NCI-H524 treated with DMSO at 0.1 percent for 48 hours (cell line): Measurements from ENCODE around the gene TSPAN4.

ENCODE experiments used
- DNase-seq: peaks from one replicate; lab custom pipeline; 2025; lab: John Stamatoyannopoulos, UW

Gene TSPAN4

DNA sequence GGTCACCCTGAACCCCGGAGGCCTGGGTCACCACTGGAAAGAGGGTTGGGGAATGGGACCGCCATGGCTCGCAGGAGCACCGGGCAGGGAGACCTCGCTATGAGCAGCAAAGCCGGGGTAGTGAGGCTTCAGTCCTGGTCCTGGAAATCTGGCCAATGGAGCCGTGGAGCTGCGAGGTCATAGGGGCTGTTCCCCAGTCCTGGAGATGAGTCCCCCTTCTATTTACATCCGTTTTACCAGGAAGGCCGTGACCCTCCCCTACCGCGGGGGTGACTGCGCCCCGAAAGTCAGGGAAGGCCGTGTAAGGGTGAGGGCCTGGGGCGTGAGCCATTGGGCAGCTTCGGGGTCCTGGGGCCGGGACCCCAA lies 38.1 kb upstream of the TSPAN4 start:
- DNase-seq: no peak

DNA sequence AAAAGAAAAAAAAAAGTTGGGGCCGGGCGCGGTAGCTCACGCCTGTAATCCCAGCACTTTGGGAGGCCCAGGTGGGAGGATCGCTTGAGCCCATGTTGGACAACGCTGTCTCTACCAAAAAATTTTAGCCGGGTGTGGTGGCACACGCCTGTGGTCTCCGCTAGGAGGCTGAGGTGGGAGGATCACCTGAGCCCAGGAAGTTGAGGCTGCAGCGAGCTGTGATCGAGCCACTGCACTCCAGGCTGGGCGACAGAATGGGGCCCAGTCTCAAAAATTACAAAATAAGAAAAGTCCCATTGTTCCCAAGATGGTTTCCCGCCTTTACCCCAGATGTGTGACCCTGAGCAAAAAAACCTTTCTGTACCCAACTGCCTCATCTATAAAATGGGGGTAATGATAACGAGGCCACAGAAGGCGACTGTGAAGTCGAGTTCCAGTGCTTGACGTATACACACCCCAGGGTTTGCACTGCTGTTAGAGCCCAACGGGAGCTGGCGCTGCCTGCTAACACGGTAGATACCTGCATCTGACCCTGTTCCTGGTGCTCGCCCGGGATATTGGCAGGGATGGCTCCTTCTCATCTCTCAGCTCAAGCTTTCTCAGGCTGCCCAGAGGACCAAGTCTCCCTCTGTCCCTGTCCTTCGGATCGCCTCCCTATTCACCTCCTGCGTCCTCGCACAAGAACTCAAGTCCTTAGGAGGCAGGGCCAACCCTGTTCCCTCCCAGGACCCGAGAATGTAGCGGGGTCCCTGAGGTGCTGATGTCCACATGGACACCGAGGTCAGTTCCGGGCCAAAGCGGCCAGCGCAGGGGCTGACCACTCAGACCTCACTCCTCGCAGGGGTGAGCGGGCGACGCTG lies 34.0 kb upstream of the TSPAN4 start:
- DNase-seq: no peak

- DNase-seq: peak; percentile 72
Measured at GRCh38 chr11:809287-810039, 33.2 kb upstream of the TSPAN4 start, which contains the start of gene RPLP2. Gene RPLP2, plus strand, starts transcription at chr11:809967. Its CDS starts 268 bp downstream, at chr11:810235.

GRCh38 chr11:810040-810567 lies 32.5 kb upstream of the TSPAN4 start:
- no peak for DNase-seq

GRCh38 chr11:811446-812245 lies 31.0 kb upstream of the TSPAN4 start:
- no peak for DNase-seq

- DNase-seq: no peak
Measured at GRCh38 chr11:812390-812789, 30.3 kb upstream of the TSPAN4 start.

DNA sequence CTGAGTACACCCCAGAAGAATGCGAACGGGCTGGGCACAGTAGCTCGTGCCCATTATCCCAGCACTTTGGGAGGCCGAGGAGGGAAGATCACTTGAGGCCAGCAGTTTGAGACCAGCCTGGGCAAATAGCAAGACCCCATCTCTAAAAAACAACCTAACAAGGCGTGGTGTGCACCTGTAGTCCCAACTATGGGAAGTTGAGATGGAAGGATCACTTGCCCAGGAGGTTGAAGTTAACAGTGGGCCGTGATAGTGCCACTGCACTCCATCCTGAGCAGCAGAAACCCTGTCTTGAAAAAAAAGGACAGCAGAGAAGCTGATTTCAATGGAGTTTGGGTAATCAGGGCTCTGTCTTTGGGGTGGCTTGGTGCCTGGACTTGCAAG lies 29.6 kb upstream of the TSPAN4 start:
- DNase-seq: no peak

GRCh38 chr11:813456-814096 lies 29.1 kb upstream of the TSPAN4 start:
- no peak for DNase-seq

DNA sequence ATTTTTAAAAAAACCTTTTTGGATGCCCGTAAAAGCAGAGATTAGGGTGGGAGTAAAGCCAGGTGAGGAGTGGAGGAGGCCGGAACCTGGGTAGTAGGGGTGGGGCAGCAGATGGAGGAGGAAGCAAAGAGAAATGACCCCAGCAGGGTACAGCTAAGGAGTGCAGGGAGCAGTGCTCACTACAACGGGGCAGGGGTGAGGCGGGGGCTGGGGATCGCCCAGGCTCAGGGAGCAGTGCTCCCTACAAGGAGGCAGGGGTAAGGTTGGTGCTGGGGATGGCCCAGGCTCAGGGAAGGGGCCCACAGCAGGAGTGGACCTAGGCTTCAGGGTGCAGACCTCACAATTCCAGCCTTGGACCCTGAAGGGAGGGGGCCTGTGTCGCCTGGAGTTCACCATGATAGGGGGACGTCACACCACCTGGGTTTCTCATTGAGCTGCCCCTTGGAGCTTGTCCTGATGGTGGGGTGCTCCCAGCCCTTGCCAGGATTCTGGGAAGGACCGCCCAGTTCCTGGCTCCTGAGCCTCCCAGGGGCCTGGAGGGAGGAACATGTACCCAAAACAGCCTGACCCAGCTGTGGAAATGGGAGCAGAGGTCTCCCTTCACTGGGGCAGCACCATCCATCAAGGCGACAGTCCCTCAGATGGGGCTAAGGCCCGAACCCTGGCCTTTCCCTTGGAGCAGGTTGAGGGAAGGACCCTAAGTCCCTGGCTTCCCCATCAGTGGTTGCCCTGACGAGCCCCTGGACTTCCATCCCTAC lies 26.8 kb upstream of the TSPAN4 start:
- DNase-seq: no peak

GRCh38 chr11:816433-816779 lies 26.2 kb upstream of the TSPAN4 start:
- no peak for DNase-seq

DNA sequence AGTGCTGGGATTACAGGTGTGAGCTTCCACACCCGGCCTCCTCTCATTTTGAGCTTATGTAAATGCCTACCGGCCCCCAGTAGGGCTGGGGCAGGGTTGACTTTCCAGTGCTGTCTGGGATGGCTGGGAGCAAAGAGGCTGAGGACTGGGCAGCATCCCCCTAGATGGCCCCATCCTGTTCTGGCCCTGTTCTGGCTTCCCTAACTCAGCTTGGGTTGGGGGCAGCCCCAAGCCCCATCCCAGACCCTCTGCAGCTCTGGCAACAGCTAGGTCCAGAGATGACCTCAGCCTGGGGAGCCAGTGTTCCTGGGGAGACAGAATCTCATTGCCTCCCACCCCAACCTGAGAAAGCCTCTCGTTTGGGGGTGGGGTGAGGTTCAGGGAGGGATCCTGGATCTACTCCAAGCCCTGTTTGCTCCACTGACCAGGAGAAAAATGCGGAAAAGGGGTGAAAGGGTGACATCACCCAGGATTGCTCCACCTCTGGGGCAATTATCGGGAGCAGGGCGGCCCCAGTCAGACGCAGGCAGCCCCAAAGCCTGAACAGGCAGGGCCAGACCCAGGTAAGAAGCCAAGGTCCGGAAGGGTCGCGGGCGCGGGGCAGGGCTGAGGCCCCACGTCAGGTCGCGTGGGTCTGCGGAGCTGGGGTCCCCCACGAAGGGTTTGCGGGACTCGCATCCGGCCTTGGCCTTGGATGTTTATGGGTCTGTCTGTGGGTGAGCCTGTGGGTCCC lies 24.1 kb upstream of the TSPAN4 start, which contains the start of gene PNPLA2:
TSS of gene PNPLA2 (plus strand) at position 519 of the 733 bp plus-strand sequence. CDS start 805 bp downstream, outside the sequence.
- no peak for DNase-seq

DNA sequence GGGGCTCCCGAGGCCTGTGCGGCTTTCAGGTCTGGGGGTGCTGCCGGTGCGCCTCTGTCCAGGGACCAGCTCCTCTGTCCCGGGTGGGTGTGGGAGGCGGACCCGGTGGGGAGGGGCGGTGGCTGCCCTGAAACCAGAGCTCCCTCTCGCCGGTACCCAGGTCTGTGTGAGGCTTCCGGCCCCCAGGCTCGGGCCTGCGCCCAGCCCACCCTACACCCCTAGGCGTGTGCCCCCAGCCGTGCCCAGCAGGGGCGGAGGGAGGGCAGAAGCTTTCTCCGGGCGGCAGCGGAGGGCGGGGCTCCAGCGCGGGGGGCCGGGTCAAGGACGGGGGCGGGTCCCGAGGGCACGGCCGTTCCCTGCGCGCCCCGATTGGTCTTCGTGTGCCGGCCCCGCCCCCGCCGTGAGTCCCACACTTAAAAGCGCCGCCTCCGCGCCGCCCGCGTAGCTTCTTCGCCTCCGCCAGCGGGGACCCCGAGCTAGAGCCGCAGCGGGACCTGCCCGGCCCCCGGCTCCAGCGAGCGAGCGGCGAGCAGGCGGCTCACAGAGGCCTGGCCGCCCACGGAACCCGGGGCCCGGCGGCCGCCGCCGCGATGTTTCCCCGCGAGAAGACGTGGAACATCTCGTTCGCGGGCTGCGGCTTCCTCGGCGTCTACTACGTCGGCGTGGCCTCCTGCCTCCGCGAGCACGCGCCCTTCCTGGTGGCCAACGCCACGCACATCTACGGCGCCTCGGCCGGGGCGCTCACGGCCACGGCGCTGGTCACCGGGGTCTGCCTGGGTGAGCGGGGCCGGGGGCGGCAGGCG lies 23.3 kb upstream of the TSPAN4 start:
- no peak for DNase-seq

- peak; percentile 29 for DNase-seq
Measured at GRCh38 chr11:819943-820649, 22.6 kb upstream of the TSPAN4 start.

- no peak for DNase-seq
Measured at GRCh38 chr11:820655-821511, 21.8 kb upstream of the TSPAN4 start.

GRCh38 chr11:821512-822371 lies 20.9 kb upstream of the TSPAN4 start:
- no peak for DNase-seq

DNA sequence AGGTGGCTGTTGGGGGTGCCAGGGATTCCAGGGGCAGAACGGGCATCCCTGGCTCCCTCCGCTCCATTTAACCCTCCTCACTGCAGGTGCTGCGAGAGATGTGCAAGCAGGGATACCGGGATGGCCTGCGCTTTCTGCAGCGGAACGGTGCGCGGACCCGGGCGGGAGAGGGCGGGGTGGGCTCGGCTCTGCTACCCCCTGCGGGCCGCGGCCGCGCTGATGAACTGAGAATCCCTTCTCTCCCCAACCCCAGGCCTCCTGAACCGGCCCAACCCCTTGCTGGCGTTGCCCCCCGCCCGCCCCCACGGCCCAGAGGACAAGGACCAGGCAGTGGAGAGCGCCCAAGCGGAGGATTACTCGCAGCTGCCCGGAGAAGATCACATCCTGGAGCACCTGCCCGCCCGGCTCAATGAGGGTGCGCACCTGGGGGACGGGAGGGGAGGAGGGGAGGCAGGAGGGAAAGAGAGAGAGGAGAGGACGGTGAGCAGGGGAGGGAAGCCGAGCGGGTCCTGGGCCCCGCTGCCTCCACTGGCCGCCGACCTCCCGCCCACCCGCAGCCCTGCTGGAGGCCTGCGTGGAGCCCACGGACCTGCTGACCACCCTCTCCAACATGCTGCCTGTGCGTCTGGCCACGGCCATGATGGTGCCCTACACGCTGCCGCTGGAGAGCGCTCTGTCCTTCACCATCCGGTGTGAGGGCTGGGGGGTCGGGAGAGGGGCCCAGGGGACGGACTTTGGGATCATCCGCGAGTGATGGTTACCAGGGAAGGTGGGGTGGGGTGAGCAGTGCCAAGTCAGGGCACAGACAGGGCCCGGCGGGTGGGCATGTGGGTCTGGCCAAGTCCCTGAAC lies 19.0 kb upstream of the TSPAN4 start:
- no peak for DNase-seq
